Trophoblast cell (in vitro differentiated cells and primary cell): ENCODE results near the gene HES1.

Experiments
- DNase-seq, 2 donors: peaks; one replicate each; pipeline ENCODE4 v3.0.0-alpha.2; 2016
- H2AFZ ChIP-seq: 2 replicates; pipeline ENCODE4 v1.6.1; 2013; ENCODE audit warnings: low read length, moderate library complexity, mild to moderate bottlenecking; ENCODE audit not compliant: insufficient read depth, poor library complexity
- H2AK5ac ChIP-seq: 2 replicates; pipeline ENCODE4 v1.6.1; 2013; ENCODE audit warnings: mild to moderate bottlenecking, low read length
- H2BK120ac ChIP-seq: 2 replicates; pipeline ENCODE4 v1.6.1; 2013; ENCODE audit warnings: low read length, mild to moderate bottlenecking, moderate library complexity; ENCODE audit not compliant: insufficient read depth, poor library complexity
- H2BK12ac ChIP-seq: 2 replicates; pipeline ENCODE4 v1.6.1; 2013; ENCODE audit warnings: mild to moderate bottlenecking, low read length, moderate library complexity
- H2BK5ac ChIP-seq: 2 replicates; pipeline ENCODE4 v1.6.1; 2013; ENCODE audit warnings: low read length, low read depth, moderate library complexity, mild to moderate bottlenecking; ENCODE audit not compliant: poor library complexity
- H3K14ac ChIP-seq: 2 replicates; pipeline ENCODE4 v1.6.1; 2013; ENCODE audit warnings: mild to moderate bottlenecking, low read length
- H3K18ac ChIP-seq: 2 replicates; pipeline ENCODE4 v1.6.1; 2013; ENCODE audit warnings: mild to moderate bottlenecking, low read length
- H3K23ac ChIP-seq: 2 replicates; pipeline ENCODE4 v1.6.1; 2013; ENCODE audit warnings: low read length
- H3K27ac ChIP-seq: 2 replicates; pipeline ENCODE4 v1.5.1; 2013; ENCODE audit warnings: low read depth, mild to moderate bottlenecking, inconsistent platforms, low read length, moderate library complexity
- H3K27me3 ChIP-seq: 2 replicates; pipeline ENCODE4 v1.6.1; 2013; ENCODE audit warnings: inconsistent platforms, mild to moderate bottlenecking, low read length, moderate library complexity; ENCODE audit not compliant: insufficient read depth
- H3K36me3 ChIP-seq, 2 experiments: 1 replicate in 1 of 2; 2 replicates in 1 of 2; pipeline ENCODE4 v1.6.1; 2013; ENCODE audit warnings: low read length in 2 of 2, mild to moderate bottlenecking in 2 of 2, moderate library complexity in 1 of 2; ENCODE audit not compliant: insufficient read depth in 2 of 2, control insufficient read depth in 1 of 2
- H3K4ac ChIP-seq: 2 replicates; pipeline ENCODE4 v1.6.1; 2013; ENCODE audit warnings: low read depth, mild to moderate bottlenecking, low read length, moderate library complexity
- H3K4me1 ChIP-seq, 2 experiments: 1 replicate in 1 of 2; 2 replicates in 1 of 2; pipeline ENCODE4 v1.6.1; 2013; ENCODE audit warnings: low read length in 2 of 2, mild to moderate bottlenecking in 2 of 2, moderate library complexity in 1 of 2; ENCODE audit not compliant: insufficient read depth in 2 of 2, control insufficient read depth in 1 of 2
- H3K4me2 ChIP-seq: 2 replicates; pipeline ENCODE4 v1.6.1; 2013; ENCODE audit warnings: inconsistent platforms, mild to moderate bottlenecking, low read length, moderate library complexity
- H3K4me3 ChIP-seq: 2 replicates; pipeline ENCODE4 v1.5.1; 2013; ENCODE audit warnings: mild to moderate bottlenecking, low read depth, low read length, inconsistent platforms
- H3K79me1 ChIP-seq: one replicate; pipeline ENCODE4 v1.6.1; 2013; ENCODE audit warnings: low read length
- H3K79me2 ChIP-seq: 2 replicates; pipeline ENCODE4 v1.6.1; 2013; ENCODE audit warnings: low read length, mild to moderate bottlenecking; ENCODE audit not compliant: control insufficient read depth, insufficient read depth, poor library complexity
- H3K9ac ChIP-seq: 2 replicates; pipeline ENCODE4 v1.6.1; 2013; ENCODE audit warnings: mild to moderate bottlenecking, low read length
- H3K9me3 ChIP-seq: 2 replicates; pipeline ENCODE4 v1.6.1; 2013; ENCODE audit warnings: low read depth, mild to moderate bottlenecking, control low read depth, inconsistent platforms, low read length; ENCODE audit not compliant: insufficient read depth
- H4K12ac ChIP-seq: 2 replicates; pipeline ENCODE4 v1.6.1; 2013; ENCODE audit warnings: low read depth, mild to moderate bottlenecking, low read length, moderate library complexity
- H4K8ac ChIP-seq: 2 replicates; pipeline ENCODE4 v1.6.1; 2013; ENCODE audit warnings: low read depth, mild to moderate bottlenecking, low read length, moderate library complexity
- H4K91ac ChIP-seq: one replicate; pipeline ENCODE4 v1.6.1; 2013; ENCODE audit warnings: low read depth, mild to moderate bottlenecking, low read length, moderate library complexity
- WGBS: extraction: QIAGEN DNeasy Blood & Tissue Kit; methylation state at CpG from one replicate; pipeline ENCODE4 v1.1.7; 2013; ENCODE audit warnings: missing lambda C conversion rate; ENCODE audit not compliant: insufficient read length, insufficient coverage; ENCODE audit errors: extremely low coverage; 5-methylcytosine and 5-hydroxymethylcytosine counted together

The HES1 gene

GRCh38 chr3:194114123-194114522 lies 21.8 kb upstream of the HES1 start:
- Histone ChIP-seq H3K14ac (no peak overlapping the region), H3K4ac (no peak overlapping the region), H3K4me2 (no peak overlapping the region), H2AFZ (no peak overlapping the region), H3K36me3 (no peaks in the 10 kb centered on the region), H4K12ac (no peak overlapping the region), H3K4me1 (peaks cover 0 to 3% of the 10 kb centered on the region in 2 experiments), H4K8ac (no peak overlapping the region), H3K9ac (no peak overlapping the region), H4K91ac (no peak overlapping the region), H3K27me3 (no peaks in the 10 kb centered on the region), H2BK120ac (no peak overlapping the region), H3K23ac (no peak overlapping the region), H3K79me1 (no peaks in the 10 kb centered on the region), H3K4me3 (no peak overlapping the region), H3K79me2 (no peaks in the 10 kb centered on the region), H2BK12ac (no peak overlapping the region), H2AK5ac (no peak overlapping the region), H3K18ac (no peak overlapping the region), H2BK5ac (no peak overlapping the region), H3K9me3 (no peaks in the 10 kb centered on the region), H3K27ac (no peak overlapping the region)
- no CpG with 5 or more reads among the region's 7 CpGs for WGBS
- no peak for DNase-seq

GRCh38 chr3:194117104-194117845 lies 18.7 kb upstream of the HES1 start:
- H2AFZ ChIP-seq: no peak overlapping the region
- no peaks in the 10 kb centered on the region for H3K36me3 ChIP-seq
- no peak overlapping the region for H3K23ac ChIP-seq
- H2AK5ac ChIP-seq: no peak overlapping the region
- no peak overlapping the region for H4K8ac ChIP-seq
- H3K18ac ChIP-seq: no peak overlapping the region
- H3K27me3 ChIP-seq: no peaks in the 10 kb centered on the region
- no peak for DNase-seq
- no peak overlapping the region for H2BK5ac ChIP-seq
- no peak overlapping the region for H3K4me3 ChIP-seq
- no peak overlapping the region for H3K14ac ChIP-seq
- no peak overlapping the region for H3K27ac ChIP-seq
- no peaks in the 10 kb centered on the region for H3K79me2 ChIP-seq
- no peak overlapping the region for H3K9ac ChIP-seq
- H2BK12ac ChIP-seq: no peak overlapping the region
- H4K12ac ChIP-seq: no peak overlapping the region
- no CpG with 5 or more reads among the region's 12 CpGs for WGBS
- no peak overlapping the region for H3K4me2 ChIP-seq
- no peaks in the 10 kb centered on the region for H3K79me1 ChIP-seq
- H3K4ac ChIP-seq: no peak overlapping the region
- no peak overlapping the region for H4K91ac ChIP-seq
- H2BK120ac ChIP-seq: no peak overlapping the region
- no peaks in the 10 kb centered on the region for H3K9me3 ChIP-seq
- peaks cover 0 to 3% of the 10 kb centered on the region in 2 experiments for H3K4me1 ChIP-seq

- H2AK5ac ChIP-seq: no peak overlapping the region
- no peak overlapping the region for H2AFZ ChIP-seq
- H3K79me2 ChIP-seq: no peaks in the 10 kb centered on the region
- H2BK12ac ChIP-seq: no peak overlapping the region
- no peak overlapping the region for H3K18ac ChIP-seq
- no peaks in the 10 kb centered on the region for H3K9me3 ChIP-seq
- H3K4me2 ChIP-seq: no peak overlapping the region
- H3K14ac ChIP-seq: no peak overlapping the region
- no peak overlapping the region for H4K12ac ChIP-seq
- H3K23ac ChIP-seq: no peak overlapping the region
- H3K9ac ChIP-seq: no peak overlapping the region
- no CpG with 5 or more reads among the region's 7 CpGs for WGBS
- DNase-seq: no peak
- no peak overlapping the region for H3K4me3 ChIP-seq
- no peak overlapping the region for H4K8ac ChIP-seq
- no peaks in the 10 kb centered on the region for H3K27me3 ChIP-seq
- H3K79me1 ChIP-seq: no peaks in the 10 kb centered on the region
- H3K4me1 ChIP-seq: no peaks in the 10 kb centered on the region
- H2BK120ac ChIP-seq: no peak overlapping the region
- H2BK5ac ChIP-seq: no peak overlapping the region
- H3K4ac ChIP-seq: no peak overlapping the region
- H4K91ac ChIP-seq: no peak overlapping the region
- H3K27ac ChIP-seq: no peak overlapping the region
- H3K36me3 ChIP-seq: no peaks in the 10 kb centered on the region
These were observed 17.0 kb upstream of the HES1 start for GRCh38 chr3:194118920-194119319.

- Histone ChIP-seq H3K4ac (no peak overlapping the region), H2BK12ac (no peak overlapping the region), H3K79me1 (no peaks in the 10 kb centered on the region), H4K12ac (no peak overlapping the region), H3K4me2 (no peak overlapping the region), H3K4me1 (no peaks in the 10 kb centered on the region), H3K27ac (no peak overlapping the region), H4K8ac (no peak overlapping the region), H2AK5ac (no peak overlapping the region), H2BK5ac (no peak overlapping the region), H2BK120ac (no peak overlapping the region), H3K4me3 (no peak overlapping the region), H3K14ac (no peak overlapping the region), H4K91ac (no peak overlapping the region), H3K27me3 (no peaks in the 10 kb centered on the region), H3K79me2 (no peaks in the 10 kb centered on the region), H3K36me3 (no peaks in the 10 kb centered on the region), H2AFZ (no peak overlapping the region), H3K9ac (no peak overlapping the region), H3K23ac (no peak overlapping the region), H3K18ac (no peak overlapping the region), H3K9me3 (no peaks in the 10 kb centered on the region)
- DNase-seq: no peak
- WGBS: no CpG with 5 or more reads among the region's 6 CpGs
These were observed 15.9 kb upstream of the HES1 start for GRCh38 chr3:194119831-194120590.
